GM12892 (cell line): Measurements from ENCODE around the gene SIK3.

Source experiments
- POLR2A ChIP-seq: IDR thresholded peaks from 2 replicates; pipeline ENCODE4 v1.6.1; 2011; ENCODE audit warnings: low read depth, low read length, control low read depth
- POLR2AphosphoS5 ChIP-seq: IDR thresholded peaks from 2 replicates; pipeline ENCODE4 v1.6.1; 2011; ENCODE audit warnings: low read depth, low read length, control low read depth
- TAF1 ChIP-seq: IDR thresholded peaks from 2 replicates; pipeline ENCODE4 v1.6.1; 2011; ENCODE audit warnings: low read depth, mild to moderate bottlenecking, control low read depth, low read length, borderline replicate concordance

DNA sequence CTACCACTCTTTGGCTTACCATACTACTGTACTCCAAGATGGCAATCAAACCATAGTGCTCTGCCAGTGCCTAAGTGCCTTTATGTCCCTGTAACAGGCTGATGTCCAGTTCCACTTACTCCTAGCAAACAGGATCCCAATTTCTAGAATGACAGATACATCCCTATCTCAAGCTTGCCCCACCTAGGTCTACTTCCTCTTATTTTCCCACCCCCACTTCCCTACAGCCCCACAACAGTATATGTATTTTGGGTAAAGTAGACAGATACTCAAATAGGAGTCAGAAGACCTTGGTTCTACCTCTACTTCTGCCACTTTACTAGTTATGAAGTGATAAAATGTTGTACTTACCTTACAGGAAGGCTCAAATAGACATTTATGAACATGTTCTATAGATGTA lies 24.1 kb downstream of the SIK3 start:
- TF ChIP-seq POLR2A (no peak), POLR2AphosphoS5 (no peak), TAF1 (no peak)
